ENCODE data around the gene PTPRE. TPM values are rescaled to one million over a fixed set of nuclear protein-coding genes. Genes with fewer than 3 reads are reported as not detected.

The PTPRE gene
- total RNA-seq, 1 experiment from 2014 or later = 0.70 TPM

GRCh38 chr10:127888521-127889312 is 18.2 kb upstream of the PTPRE start:
- no peaks in the 10 kb centered on the region for H3K9me3 ChIP-seq (ENCODE audit: control insufficient read depth, low read depth, low read length)
- H3K23me2 ChIP-seq (ENCODE audit: insufficient read length, low read depth, low read length, poor library complexity, severe bottlenecking) = no peaks in the 10 kb centered on the region
- no peak overlapping the region for H3K23ac ChIP-seq (ENCODE audit: insufficient read length, low read depth, low read length)
- no peak overlapping the region for H4K91ac ChIP-seq (ENCODE audit: insufficient read length, low read depth, low read length)
- Mint-ChIP-seq H3K27me3 (ENCODE audit: low read depth) (peaks cover 4% of the 10 kb centered on the region; the same call in 1 of the 2 replicates), H3K4me1 (peaks cover 3 to 7% of the 10 kb centered on the region in 2 experiments; a peak in 3 of 4 replicates), H3K27ac (no peak overlapping the region), H3K4me3 (no peak overlapping the region), H3K9me3 (no peaks in the 10 kb centered on the region), H3K36me3 (ENCODE audit: insufficient read depth in 1 of 3, low read depth in 3 of 3) (no peaks in the 10 kb centered on the region)
- H3K27ac ChIP-seq (ENCODE audit: insufficient read length, low read depth, low read length) = no peak overlapping the region
- no peak overlapping the region for H3K4ac ChIP-seq (ENCODE audit: low read depth, low read length)
- no peak overlapping the region for H3K56ac ChIP-seq (ENCODE audit: insufficient read length, low read depth, low read length)
- H3K9ac ChIP-seq (ENCODE audit: extremely low read depth, insufficient read length, low read length) = no peak overlapping the region
- H2BK20ac ChIP-seq (ENCODE audit: low read depth, low read length, poor library complexity, severe bottlenecking) = no peak overlapping the region
- H3K14ac ChIP-seq (ENCODE audit: insufficient read depth, low read length) = no peak overlapping the region
- H3K4me2 ChIP-seq (ENCODE audit: insufficient read depth, insufficient read length, low read length) = no peak overlapping the region
- no peak overlapping the region for H2BK120ac ChIP-seq (ENCODE audit: low read depth, low read length, poor library complexity, severe bottlenecking)
- no peak overlapping the region for H4K8ac ChIP-seq (replicated peaks; ENCODE audit: insufficient read length, low read depth, low read length)
- no peak overlapping the region for H3K18ac ChIP-seq (ENCODE audit: insufficient read length, low read depth, low read length)
- no CpG with 5 or more reads among the region's 13 CpGs for WGBS (ENCODE audit: extremely low coverage, insufficient read length, low lambda C conversion rate)
- H3K79me1 ChIP-seq (ENCODE audit: insufficient read depth, low read depth, low read length, poor library complexity, severe bottlenecking) = no peaks in the 10 kb centered on the region
- H2BK15ac ChIP-seq (ENCODE audit: low read depth, low read length) = no peak overlapping the region
- H3K4me1 ChIP-seq (ENCODE audit: insufficient read depth, low read length) = no peaks in the 10 kb centered on the region
- no peak for DNase-seq
- no peaks in the 10 kb centered on the region for H4K20me1 ChIP-seq (ENCODE audit: control insufficient read depth, insufficient read depth, insufficient read length)
- no peak for TF ChIP-seq CTCF (conservative IDR thresholded peaks at IDR 0.05)
- no peaks in the 10 kb centered on the region for H3K27me3 ChIP-seq (ENCODE audit: insufficient read depth, low read length)
- H2BK12ac ChIP-seq (ENCODE audit: insufficient read length, low read depth, low read length) = no peak overlapping the region
- H2BK5ac ChIP-seq (ENCODE audit: insufficient read length, low read length) = no peak overlapping the region
- no peaks in the 10 kb centered on the region for H3K79me2 ChIP-seq (ENCODE audit: insufficient read depth, low read length)
- no peak overlapping the region for H2AK5ac ChIP-seq (ENCODE audit: insufficient read length, low read length)
- no peak overlapping the region for H3T11ph ChIP-seq (ENCODE audit: low read length)
- H4K5ac ChIP-seq (ENCODE audit: insufficient read length, low read depth, low read length) = no peak overlapping the region
- H2AFZ ChIP-seq (ENCODE audit: low read length) = no peak overlapping the region

Measured in H9 (cell line).